K562 (cell line): Measurements from ENCODE around the gene UBE3D. TPM values are rescaled to one million over a fixed set of nuclear protein-coding genes. Genes with fewer than 3 reads are reported as not detected.

Experiments
- DMBX1 ChIP-seq: fragments of 250-450 bp; sonication (Bioruptor Pico); IDR thresholded peaks from 2 replicates; pipeline ENCODE4 v1.8.0; 2022; ENCODE audit warnings: inconsistent platforms, mild to moderate bottlenecking, moderate library complexity, borderline replicate concordance
- EGR1 ChIP-seq: fragments of 450-650 bp; conservative IDR thresholded peaks from 2 replicates; pipeline ENCODE4 v1.6.1; 2017; ENCODE audit warnings: mild to moderate bottlenecking
- FOS ChIP-seq: IDR thresholded peaks from 3 replicates; pipeline ENCODE4 v1.6.1; 2011; ENCODE audit not compliant: insufficient read length; ENCODE audit errors: extremely low read depth
- GABPB2 ChIP-seq: fragments of 250-450 bp; sonication (Bioruptor Pico); conservative IDR thresholded peaks from 2 replicates; pipeline ENCODE4 v1.5.1; 2021; ENCODE audit warnings: mild to moderate bottlenecking
- KAT2B ChIP-seq: IDR thresholded peaks from one replicate; pipeline ENCODE4 v1.6.1; 2012; ENCODE audit warnings: low read depth, mild to moderate bottlenecking, control low read depth, inconsistent platforms, low read length, moderate library complexity
- KDM2B ChIP-seq: fragments of 250-450 bp; sonication (Bioruptor Pico); IDR thresholded peaks from 2 replicates; pipeline ENCODE4 v1.8.0; 2021; ENCODE audit warnings: mild to moderate bottlenecking, moderate library complexity
- ZC3H11A ChIP-seq: IDR thresholded peaks from 2 replicates; pipeline ENCODE4 v1.6.1; 2012; ENCODE audit warnings: low read depth, low read length, improper control_type of control experiment
- ZNF324 ChIP-seq: fragments of 250-450 bp; sonication (Bioruptor Pico); IDR thresholded peaks from 2 replicates; pipeline ENCODE4 v1.4.0; 2020; ENCODE audit warnings: mild to moderate bottlenecking
- ZNF707 ChIP-seq: fragments of 250-450 bp; sonication (Bioruptor Pico); conservative IDR thresholded peaks from 2 replicates; pipeline ENCODE4 v1.8.0; 2022; ENCODE audit warnings: inconsistent platforms, mild to moderate bottlenecking, moderate library complexity
- polyA plus RNA-seq, 8 experiments: library from polyadenylated mRNA; depleted of rRNA in 4 of 8; stranded (reverse) in 5 of 8; unstranded in 3 of 8; fragments of >200 nt; fragmentation: Nextera tagmentation in 2 of 8; fragmentation: Illumina TruSeq in 1 of 8; extraction: Ambion mirVana in 2 of 8; extraction: Trizol in 1 of 8; gene quantifications; 2 replicates each; pipeline versions ENCODE4 v1.2.1 to v1.2.3, GENCODE V29; 2011 to 2014; ENCODE audit warnings: inconsistent platforms in 1 of 8, missing spikeins in 1 of 8
- total RNA-seq, 7 experiments: library from RNA; depleted of rRNA in 6 of 7; stranded (reverse); fragments of >200 nt in 6 of 7; fragmentation: Illumina TruSeq in 2 of 7; extraction: Trizol in 2 of 7; gene quantifications; 2 replicates each; pipeline versions ENCODE4 v1.2.1 to v1.2.3, GENCODE V29; 2011 to 2021; ENCODE audit warnings: low replicate concordance in 1 of 7
- TF ChIP-seq, protein P1 (sequence below), 2 experiments: fragments of 200-800 bp in 1 of 2; sonication (Bioruptor generic) in 1 of 2; sonication (generic) in 1 of 2; formaldehyde crosslinking in 1 of 2; IDR thresholded peaks in 1 of 2; conservative IDR thresholded peaks in 1 of 2; 2 replicates each; pipeline versions ENCODE4 v1.5.0 to v1.6.1; 2016 to 2020; ENCODE audit warnings: missing compliant biosample characterization in 1 of 2, missing genetic modification characterization in 1 of 2, missing genetic modification reagents in 1 of 2
- TF ChIP-seq, protein P2 (sequence below): fragments of 250-450 bp; sonication (Bioruptor Pico); IDR thresholded peaks from 2 replicates; pipeline ENCODE4 v1.5.0; 2021
- TF ChIP-seq, protein P3 (sequence below): fragments of 250-450 bp; sonication (Bioruptor Pico); IDR thresholded peaks from 2 replicates; pipeline ENCODE4 v1.8.0; 2021; ENCODE audit warnings: moderate library complexity, mild to moderate bottlenecking, inconsistent platforms
- TF ChIP-seq, protein P4 (sequence below), 2 experiments: fragments of 450-650 bp; conservative IDR thresholded peaks; 2 replicates each; pipeline ENCODE4 v1.6.1; 2017; ENCODE audit warnings: mild to moderate bottlenecking in 2 of 2, moderate library complexity in 2 of 2
- TF ChIP-seq, protein P5 (sequence below): fragments of 450-650 bp; IDR thresholded peaks from 2 replicates; pipeline ENCODE4 v1.6.1; 2016; ENCODE audit warnings: low read depth

UBE3D gene
- total and polyA plus RNA-seq, 9 of the 15 experiments (the other 6 are each of a cell fraction or from before 2014, with no cell fraction given) = 9.4 to 17.6 (median 11.9) TPM

DNA sequence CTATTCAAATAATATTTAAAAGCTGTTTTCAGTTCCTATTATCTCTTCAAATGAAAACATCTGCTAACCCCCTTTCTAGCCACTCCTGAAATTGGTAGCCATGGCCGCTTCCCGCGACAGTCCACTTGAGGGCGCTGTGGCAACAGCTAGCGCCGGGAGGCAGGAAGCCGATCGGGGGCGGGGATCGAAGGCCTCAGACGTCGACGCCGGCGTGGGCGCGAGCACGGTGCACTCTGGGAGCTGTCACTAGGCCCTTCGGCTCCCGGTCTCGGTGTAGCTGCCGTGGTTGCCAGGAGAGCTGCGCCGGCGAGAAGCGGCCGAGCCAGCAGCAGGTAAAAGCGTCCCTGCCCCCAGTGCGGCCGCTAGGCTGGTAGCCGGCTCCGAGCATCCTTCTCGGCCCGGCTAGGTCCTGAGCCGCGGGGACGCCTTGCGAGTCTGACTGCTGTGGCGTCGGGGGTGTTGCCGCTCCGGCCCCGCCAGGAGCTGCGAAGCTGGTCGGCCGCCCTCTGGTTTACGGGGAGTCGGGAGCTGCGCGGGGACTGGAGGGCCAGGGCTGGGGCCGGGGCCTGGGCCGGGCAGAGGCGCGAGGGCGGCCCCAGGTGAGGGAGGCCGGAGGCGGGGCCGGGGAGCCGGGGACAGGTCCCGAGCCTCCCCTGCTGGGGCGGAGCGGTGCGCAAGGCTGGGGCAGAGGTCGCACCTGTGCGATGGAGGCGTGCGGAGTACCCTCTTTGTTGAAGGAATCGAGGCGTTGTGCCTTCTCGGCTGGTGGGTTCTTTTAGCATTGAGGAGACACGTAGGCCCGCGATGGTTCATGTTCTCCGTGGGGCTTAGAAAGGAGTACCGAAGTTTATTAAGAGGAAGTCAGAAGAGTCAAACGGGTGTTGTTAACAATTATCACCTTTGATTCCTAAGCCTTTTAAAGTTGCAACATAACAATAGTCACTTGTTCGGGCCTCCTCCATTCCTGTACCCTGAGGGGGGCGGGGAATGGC, 2.1 kb upstream of the UBE3D start, which contains the start of gene DOP1A (continued):
- TF ChIP-seq, protein P1, sequence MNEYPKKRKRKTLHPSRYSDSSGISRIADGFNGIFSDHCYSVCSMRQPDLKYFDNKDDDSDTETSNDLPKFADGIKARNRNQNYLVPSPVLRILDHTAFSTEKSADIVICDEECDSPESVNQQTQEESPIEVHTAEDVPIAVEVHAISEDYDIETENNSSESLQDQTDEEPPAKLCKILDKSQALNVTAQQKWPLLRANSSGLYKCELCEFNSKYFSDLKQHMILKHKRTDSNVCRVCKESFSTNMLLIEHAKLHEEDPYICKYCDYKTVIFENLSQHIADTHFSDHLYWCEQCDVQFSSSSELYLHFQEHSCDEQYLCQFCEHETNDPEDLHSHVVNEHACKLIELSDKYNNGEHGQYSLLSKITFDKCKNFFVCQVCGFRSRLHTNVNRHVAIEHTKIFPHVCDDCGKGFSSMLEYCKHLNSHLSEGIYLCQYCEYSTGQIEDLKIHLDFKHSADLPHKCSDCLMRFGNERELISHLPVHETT (CRISPR knock-in tag; conservative IDR thresholded peaks at IDR 0.05 in 1 of 2, IDR thresholded peaks at IDR 0.05 in 1 of 2) = no peak
- TF ChIP-seq ZNF707 (CRISPR knock-in tag) = no peak
- no peak for TF ChIP-seq ZC3H11A
- TF ChIP-seq, protein P2, sequence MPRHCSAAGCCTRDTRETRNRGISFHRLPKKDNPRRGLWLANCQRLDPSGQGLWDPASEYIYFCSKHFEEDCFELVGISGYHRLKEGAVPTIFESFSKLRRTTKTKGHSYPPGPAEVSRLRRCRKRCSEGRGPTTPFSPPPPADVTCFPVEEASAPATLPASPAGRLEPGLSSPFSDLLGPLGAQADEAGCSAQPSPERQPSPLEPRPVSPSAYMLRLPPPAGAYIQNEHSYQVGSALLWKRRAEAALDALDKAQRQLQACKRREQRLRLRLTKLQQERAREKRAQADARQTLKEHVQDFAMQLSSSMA (CRISPR knock-in tag) = no peak
- no peak for TF ChIP-seq KDM2B (CRISPR knock-in tag)
- no peak for TF ChIP-seq ZNF324 (CRISPR knock-in tag)
- no peak for TF ChIP-seq KAT2B
- no peak for TF ChIP-seq GABPB2
- no peak for TF ChIP-seq FOS
- peak; percentile 98 for TF ChIP-seq EGR1
- TF ChIP-seq, protein P3, sequence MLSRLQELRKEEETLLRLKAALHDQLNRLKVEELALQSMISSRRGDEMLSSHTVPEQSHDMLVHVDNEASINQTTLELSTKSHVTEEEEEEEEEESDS (CRISPR knock-in tag) = no peak
- no peak for TF ChIP-seq DMBX1 (CRISPR knock-in tag)
- TF ChIP-seq, protein P4, sequence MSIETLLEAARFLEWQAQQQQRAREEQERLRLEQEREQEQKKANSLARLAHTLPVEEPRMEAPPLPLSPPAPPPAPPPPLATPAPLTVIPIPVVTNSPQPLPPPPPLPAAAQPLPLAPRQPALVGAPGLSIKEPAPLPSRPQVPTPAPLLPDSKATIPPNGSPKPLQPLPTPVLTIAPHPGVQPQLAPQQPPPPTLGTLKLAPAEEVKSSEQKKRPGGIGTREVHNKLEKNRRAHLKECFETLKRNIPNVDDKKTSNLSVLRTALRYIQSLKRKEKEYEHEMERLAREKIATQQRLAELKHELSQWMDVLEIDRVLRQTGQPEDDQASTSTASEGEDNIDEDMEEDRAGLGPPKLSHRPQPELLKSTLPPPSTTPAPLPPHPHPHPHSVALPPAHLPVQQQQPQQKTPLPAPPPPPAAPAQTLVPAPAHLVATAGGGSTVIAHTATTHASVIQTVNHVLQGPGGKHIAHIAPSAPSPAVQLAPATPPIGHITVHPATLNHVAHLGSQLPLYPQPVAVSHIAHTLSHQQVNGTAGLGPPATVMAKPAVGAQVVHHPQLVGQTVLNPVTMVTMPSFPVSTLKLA (conservative IDR thresholded peaks at IDR 0.05) = peak; percentile 89 to 94
- TF ChIP-seq, protein P5, sequence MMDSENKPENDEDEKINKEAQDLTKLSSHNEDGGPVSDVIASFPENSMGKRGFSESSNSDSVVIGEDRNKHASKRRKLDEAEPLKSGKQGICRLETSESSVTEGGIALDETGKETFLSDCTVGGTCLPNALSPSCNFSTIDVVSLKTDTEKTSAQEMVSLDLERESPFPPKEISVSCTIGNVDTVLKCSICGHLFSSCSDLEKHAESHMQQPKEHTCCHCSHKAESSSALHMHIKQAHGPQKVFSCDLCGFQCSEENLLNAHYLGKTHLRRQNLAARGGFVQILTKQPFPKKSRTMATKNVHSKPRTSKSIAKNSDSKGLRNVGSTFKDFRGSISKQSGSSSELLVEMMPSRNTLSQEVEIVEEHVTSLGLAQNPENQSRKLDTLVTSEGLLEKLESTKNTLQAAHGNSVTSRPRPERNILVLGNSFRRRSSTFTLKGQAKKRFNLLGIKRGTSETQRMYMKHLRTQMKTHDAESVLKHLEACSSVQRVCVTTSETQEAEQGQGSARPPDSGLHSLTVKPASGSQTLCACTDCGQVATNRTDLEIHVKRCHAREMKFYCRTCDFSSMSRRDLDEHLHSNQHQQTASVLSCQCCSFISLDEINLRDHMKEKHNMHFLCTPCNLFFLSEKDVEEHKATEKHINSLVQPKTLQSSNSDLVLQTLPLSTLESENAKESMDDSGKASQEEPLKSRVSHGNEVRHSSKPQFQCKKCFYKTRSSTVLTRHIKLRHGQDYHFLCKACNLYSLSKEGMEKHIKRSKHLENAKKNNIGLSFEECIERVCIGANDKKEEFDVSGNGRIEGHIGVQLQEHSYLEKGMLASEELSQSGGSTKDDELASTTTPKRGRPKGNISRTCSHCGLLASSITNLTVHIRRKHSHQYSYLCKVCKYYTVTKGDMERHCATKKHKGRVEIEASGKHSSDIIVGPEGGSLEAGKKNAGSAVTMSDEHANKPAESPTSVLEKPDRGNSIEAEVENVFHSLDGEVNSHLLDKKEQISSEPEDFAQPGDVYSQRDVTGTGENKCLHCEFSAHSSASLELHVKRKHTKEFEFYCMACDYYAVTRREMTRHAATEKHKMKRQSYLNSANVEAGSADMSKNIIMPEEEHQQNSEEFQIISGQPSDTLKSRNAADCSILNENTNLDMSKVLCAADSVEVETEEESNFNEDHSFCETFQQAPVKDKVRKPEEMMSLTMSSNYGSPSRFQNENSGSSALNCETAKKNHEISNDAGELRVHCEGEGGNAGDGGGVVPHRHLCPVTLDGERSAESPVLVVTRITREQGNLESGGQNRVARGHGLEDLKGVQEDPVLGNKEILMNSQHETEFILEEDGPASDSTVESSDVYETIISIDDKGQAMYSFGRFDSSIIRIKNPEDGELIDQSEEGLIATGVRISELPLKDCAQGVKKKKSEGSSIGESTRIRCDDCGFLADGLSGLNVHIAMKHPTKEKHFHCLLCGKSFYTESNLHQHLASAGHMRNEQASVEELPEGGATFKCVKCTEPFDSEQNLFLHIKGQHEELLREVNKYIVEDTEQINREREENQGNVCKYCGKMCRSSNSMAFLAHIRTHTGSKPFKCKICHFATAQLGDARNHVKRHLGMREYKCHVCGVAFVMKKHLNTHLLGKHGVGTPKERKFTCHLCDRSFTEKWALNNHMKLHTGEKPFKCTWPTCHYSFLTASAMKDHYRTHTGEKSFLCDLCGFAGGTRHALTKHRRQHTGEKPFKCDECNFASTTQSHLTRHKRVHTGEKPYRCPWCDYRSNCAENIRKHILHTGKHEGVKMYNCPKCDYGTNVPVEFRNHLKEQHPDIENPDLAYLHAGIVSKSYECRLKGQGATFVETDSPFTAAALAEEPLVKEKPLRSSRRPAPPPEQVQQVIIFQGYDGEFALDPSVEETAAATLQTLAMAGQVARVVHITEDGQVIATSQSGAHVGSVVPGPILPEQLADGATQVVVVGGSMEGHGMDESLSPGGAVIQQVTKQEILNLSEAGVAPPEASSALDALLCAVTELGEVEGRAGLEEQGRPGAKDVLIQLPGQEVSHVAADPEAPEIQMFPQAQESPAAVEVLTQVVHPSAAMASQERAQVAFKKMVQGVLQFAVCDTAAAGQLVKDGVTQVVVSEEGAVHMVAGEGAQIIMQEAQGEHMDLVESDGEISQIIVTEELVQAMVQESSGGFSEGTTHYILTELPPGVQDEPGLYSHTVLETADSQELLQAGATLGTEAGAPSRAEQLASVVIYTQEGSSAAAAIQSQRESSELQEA = no peak
